HG03066 (cell line): ENCODE results near the gene STEAP4.

Experiments used
- ATAC-seq: cut with Tn5 transposase; IDR thresholded peaks from one replicate; pipeline ENCODE4 v1.9.1; 2021; ENCODE audit warnings: low read depth; ENCODE audit not compliant: unreplicated experiment

Gene STEAP4

DNA sequence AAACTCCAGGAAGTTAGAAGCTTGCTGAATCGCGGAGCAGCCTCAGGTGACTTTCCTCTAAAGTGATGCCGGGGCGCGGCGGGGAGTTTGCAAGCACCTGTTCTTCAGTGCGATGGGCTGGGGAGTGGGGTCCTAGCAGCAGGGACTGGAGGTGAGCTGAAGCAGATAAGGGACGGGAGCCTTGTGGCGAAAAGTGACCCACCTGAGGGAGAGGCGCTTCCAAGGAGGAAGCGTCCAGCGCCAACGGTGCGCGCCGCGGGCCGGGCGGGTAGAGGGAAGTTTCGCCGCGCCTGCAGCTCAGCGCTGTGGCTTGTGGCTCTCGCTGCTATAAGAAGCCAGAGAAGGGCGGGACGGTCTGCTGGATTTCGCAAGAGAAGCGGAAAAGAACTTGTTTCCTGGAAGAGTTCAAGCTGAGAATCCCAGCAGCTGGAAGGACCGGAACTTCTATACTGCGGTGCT, at the start of gene STEAP4:
STEAP4 (minus strand) TSS at position 305 of the 459 bp plus-strand sequence. CDS start 22,625 bp downstream, outside the sequence.
- no peak for ATAC-seq

- ATAC-seq: no peak
These were observed 48.3 kb upstream of the STEAP4 start for GRCh38 chr7:88355011-88355410.

GRCh38 chr7:88350118-88350517, 43.4 kb upstream of the STEAP4 start:
- ATAC-seq: no peak

DNA sequence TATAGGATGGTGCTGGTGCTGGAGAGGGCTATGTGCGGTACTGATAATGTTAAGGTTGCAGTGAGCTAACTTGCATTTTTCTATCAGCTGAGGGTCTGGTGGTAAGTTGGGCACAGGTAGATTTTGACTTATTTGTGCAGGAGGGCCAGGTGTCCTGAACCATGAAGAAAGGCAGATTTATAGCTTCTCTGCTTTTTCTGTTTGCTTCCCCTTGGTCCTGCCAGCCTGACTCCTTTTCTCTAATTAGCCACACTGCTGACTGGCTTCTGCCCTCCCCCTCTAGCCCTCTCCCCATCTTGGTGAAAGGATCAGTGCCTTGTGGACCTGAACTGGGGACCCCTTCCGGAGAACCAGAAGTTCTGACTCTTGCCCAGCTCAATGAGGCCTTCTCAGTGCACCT, 40.8 kb upstream of the STEAP4 start:
- ATAC-seq: no peak

DNA sequence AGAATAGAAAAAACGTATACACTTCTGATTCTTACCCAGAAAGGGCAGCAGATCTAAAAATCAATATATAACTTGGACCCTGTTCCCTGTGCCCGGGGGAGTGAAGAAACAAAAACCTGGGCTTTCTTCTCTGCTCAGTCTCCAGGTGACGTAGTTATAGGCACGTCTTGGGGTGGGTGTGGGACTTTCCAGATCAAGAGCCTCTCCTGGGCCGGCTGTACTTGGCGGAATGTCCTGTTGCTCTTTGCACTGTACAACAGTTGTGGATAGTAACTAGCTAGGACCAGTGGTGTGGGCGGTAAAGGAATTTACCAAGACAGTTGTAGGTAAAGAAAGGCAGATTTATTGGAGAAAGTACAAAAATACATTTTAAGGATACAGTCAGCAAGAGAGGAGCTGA, 40.4 kb upstream of the STEAP4 start:
- no peak for ATAC-seq

- no peak for ATAC-seq
These were observed 39.7 kb upstream of the STEAP4 start for GRCh38 chr7:88346357-88346756.

DNA sequence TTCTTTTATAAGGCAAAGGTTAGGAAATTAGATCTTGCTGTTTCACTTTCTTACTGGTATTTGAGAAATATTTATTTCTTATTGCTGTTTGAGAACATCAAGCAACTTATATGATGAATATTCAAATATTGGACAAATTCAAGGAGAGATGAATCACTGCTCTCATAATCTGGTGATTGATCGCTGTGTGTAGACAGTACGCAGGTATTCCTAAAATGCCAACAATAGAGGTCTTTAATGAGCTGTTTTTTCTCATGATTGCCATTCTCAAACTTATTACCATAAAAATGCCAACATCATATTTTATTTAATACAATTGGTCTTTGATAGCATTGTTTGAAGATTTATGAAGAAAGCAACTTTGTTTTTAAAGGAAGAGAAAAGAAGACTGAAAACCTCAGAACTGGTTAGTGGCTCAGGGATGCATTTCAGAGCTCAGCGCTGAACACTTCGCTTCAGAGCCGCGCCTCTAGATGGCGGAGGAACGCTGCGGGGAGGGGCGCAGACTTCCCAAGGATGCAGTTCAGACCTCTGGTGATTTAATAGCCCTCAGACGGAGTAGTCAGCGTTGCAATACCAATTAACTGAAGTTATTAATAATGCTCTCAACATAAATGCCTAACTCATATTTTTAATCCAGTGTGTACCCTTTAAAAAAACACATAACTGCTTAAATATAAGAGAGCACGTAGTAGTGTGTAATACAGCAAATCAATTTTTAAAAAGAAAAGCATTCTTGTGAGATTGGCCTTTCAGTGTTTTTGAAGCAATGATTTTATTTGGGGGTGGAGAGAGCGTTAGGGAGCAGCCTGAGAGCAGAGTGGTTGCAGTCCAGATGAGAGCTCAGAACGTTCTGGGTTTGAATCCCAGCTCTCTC, 38.5 kb upstream of the STEAP4 start:
- peak; percentile 55 for ATAC-seq

- no peak for ATAC-seq
These were observed 37.6 kb upstream of the STEAP4 start for GRCh38 chr7:88344271-88344670.

DNA sequence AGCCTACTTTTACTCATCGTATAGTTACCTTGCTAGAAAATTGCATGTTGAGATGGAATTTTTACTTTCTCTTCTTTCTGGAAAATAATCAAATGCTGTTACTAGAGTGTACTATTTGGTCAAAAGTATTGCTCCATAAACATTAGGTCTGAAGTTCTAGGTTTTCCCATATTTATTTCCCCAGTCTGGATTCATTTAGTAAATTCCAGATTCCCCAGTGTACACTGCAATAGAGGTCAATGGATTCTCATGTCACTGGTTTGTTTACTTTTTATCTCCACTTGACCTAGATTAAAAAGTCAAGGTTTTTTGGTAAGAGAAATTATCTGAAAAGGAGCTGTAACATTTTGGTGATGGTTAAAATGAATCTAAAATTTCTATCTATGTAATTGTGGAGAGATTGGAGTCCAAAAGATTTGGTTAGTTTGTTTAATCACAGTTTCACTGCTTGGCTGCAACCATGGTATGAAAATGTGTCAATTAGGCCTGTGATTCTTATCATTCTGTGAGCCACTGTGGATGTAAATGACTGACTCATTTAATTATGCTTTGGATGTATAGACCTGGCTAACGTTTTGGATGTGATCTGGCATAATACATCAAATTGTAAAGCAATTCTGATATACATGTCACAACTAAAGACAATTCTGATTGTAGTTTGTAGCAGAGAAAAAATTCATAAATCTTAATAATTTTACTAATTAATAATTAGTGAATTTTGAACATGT, 32.7 kb upstream of the STEAP4 start:
- no peak for ATAC-seq

DNA sequence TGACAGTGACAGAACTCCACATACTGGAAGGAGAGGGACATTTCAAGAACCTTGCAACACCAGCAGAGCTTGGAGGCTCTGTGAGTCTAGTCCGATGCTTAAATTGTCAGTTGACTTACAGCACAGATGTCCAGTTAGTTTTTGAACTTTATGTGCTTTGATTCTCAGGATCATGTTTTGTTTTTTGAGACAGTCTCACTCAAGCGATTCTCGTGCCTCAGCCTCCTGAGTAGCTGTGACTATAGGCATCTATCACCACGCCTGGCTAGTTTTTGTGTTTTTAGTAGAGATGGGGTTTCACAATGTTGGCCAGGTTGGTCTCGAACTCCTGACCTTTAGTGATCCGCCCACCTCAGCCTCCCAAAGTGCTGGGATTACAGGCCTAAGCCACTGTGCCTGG, 31.8 kb upstream of the STEAP4 start:
- no peak for ATAC-seq

DNA sequence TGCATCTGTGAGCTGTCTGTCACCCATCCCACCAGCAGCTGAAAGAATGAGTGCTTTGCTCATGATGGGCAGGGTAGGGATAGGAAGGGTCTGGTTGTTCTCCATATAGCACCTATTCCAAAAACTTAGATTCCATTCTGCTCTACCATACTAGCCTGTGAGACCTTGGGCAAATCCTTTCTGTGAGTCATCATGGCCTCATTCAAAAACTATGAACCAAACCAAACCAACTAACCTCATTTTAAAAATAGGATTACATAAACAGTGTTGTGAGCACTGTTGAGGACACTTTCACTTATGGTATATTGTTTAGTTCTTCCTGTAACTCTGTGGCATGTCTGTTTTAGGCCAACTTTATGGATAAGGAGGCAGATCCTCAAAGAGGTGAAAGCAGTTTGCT, 30.9 kb upstream of the STEAP4 start:
- no peak for ATAC-seq

DNA sequence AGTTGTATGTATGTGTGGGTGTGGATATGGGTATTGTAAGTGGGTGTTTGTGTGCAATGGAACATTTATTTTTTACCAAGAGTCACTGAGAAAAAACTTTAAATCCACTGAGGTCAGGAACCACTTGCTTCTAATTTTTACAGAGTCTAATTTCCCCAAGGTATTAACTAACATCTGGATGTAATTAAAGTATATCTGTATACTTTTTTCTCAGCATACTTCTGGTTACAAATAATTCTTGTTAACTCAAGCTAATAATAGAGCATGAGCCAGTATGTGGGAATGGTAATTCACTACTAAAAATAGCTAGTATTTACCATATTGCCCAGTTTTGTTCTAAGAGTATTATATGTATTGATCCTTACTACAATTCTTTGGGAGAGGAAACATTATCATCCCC, 24.6 kb upstream of the STEAP4 start:
- no peak for ATAC-seq

DNA sequence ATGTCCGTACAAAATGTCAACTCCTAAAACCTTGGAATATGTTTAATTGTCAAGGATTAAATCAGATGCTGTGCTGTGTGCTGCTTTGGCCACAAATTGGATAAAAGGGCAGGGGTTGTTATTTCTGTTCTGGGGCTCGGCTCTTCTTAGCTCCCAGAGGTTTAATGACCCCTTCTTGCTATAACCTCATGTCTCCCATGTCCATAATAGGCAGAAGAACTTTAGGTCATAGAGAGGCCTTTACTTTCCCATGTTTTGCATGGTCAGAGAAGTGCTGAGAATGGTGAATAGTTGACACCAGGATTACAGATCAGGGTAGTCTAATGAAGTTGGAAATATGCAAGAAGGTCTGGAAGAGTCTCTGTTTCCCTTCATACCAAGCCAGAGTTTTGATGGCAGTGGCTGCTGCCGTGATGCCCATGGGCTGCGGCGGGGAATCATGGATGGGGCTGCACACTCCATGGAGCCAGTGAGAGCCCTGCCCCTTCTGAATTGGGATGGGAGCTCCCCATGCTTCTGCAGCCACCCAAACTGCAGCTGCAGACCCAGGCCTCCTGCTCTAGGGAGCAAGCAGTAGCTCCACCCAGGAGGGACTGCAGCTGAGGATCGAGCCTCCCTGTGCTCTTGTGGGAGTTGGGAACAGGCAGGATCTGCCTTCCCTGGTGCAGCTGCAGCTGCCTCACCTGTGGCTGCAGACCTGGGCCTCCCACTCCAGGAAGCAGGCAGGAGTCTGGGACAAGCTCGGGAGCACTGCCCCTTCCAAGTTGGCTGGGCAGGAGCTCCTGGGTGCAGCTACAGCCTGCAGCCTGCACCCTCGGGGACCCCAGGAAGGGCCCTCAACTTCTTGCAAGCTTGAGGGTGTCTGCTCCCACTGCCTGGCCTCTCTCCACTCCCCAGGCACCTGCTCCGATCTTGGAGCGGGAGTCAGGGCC, 23.1 kb upstream of the STEAP4 start:
- ATAC-seq: no peak

DNA sequence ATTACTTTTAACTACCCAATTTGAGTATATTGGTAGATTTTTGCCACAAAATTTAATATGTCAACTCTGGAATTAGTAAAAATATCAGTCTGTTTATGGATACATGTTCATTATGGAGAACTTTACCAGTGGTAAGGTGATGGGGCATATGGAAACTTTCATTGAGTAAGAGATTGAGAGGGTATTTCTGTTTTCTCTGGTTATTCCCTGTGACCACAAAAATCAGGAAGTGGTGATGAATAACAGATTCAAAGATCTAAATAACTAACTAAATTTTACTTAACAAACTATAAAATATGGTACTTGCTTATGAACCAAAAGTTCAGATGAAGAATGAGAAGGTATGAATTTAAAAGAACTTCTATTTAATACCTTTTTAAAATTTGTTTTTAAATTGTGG, 22.1 kb upstream of the STEAP4 start:
- ATAC-seq: no peak

DNA sequence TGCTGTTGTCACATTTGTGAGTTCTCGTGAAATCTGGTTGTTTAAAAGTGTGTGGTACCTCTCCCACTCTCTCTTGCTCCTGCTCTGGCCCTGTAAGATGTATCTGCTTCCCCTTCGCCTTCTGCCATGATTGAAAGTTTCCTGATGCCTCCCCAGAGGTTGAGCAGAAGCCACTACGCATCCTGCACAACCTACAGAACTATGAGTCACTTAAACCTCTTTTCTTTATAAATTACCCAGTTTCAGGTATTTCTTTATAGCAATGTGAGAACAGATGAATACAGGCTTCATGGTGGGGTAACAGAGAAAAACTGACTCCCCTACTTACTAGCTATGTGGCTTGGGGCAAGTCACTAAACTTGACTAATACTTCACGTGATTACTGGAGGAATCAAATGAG, 18.0 kb upstream of the STEAP4 start:
- no peak for ATAC-seq

- ATAC-seq: no peak
These were observed 15.5 kb upstream of the STEAP4 start for GRCh38 chr7:88322151-88322550.

GRCh38 chr7:88321694-88322093, 15.0 kb upstream of the STEAP4 start:
- ATAC-seq: no peak

DNA sequence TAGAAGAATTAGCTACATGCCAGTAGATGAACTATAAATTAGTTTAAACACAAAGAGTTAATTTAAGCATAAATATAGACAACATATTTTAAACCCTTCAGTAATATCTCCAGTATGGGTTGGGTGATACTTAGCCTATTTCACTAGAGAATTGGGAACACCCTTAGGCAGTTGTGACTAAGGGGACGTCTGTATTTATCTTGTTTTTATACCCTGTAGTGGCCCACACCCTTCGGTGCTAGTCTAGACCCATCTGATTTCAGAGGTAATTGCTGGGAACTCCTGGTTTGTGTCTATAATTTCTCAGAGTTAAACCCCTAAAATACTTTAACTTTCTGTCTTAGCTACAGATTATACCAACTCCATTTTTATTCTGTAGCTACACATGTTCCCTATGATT, 11.5 kb upstream of the STEAP4 start:
- ATAC-seq: no peak

DNA sequence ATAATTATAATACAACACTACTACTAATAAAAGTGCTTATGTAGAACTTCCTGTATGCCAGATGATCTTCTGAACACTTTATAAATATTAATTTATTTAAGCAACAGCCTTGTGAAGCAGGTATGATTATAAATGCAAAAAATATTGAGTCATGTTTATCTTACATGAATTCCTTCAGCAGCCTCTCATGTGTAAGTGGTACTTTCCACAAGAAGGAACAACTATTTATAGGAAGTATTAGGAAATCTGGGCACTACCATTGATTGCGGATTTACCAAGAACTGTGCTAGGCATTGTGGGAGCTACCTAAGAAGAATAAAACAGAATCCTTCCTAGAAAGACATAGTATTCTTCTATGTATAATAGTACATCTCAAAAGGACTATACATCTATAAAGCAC, 10.7 kb upstream of the STEAP4 start:
- ATAC-seq: no peak

GRCh38 chr7:88316456-88316855, 9.8 kb upstream of the STEAP4 start:
- no peak for ATAC-seq

DNA sequence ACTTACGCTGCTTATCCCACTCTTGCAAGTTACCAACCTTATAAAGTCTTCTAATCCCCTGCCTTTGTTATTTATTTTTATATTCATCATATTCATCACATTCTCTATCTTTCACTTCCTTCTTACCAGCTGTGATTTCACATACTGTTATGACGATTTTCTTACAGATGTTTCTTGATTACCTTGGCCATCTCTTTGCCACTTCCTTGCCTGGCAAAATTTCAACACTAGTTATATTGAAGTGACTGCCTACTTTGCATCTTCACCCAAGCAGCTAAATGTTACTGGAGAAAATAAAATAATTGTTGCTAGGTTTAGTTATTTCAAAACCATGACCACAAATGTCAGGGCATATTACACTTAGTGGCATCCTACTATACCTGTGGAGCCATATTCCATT, 8.8 kb upstream of the STEAP4 start:
- no peak for ATAC-seq
